Stimulated activated CD8-positive, alpha-beta memory T cell treated with anti-CD3 and anti-CD28 coated beads, Interleukin-7, amount 100 ng/mL, for 1 hour (primary cell): ENCODE results near the gene TCF3.
A peak's percentile ranks its signal among the peaks of the same experiment; 100 is the strongest.
"Not testable (repeated sequence)": the region's sequence is repeated elsewhere in the genome, so short reads cannot be mapped to it uniquely, and the experiment has no call there.

Source experiments
- DNase-seq, 2 donors: peaks; one replicate each; pipeline ENCODE4 v3.0.0-alpha.2; 2020; ENCODE audit warnings: low read depth in 2 of 2

The TCF3 gene

DNA sequence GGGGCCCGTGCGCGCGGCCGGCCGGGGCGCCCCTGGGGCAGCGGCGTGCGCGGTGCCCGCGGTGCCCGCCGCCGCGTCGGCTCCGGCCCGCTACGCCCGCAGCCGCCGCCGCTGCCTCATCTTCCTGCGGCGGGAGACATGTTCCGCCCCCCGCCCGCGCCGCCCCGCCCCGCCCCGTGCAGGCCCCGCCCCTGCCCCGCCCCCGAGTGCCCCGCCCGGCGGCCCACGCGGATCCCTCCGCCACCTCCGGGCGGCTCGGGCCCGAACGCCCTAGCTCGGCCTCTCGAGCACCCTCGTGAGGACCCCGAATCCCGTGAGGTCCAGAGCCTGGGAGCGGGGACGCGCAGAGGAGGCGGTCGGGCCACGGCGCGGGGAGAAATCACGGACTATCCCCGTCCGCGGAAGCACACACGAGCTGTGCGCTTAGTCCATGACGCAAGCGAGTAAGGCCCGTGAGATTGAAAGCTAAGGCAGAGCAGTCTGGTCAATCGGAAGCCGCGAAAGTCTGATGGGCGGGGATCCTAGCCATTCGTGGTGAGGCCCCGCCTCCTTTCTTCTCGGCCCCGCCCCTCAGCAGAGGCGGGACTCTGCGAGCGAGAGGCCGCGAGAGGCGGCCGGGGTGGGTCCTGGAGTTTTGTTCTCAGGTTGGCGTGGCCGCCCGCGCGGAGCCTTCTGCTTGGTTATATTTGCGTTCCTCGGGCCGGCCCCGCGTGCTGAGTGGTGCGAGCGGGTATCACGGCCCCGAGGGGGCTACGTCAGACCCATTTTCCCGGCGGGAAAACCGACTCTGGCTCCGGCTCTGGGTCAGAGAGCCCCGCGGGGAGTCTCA, at the start of gene TCF3:
TCF3 (minus strand) TSS at position 145 of the 829 bp plus-strand sequence. CDS start 2,367 bp downstream, outside the sequence.
- DNase-seq, result peak; percentile 97 to 98

DNA sequence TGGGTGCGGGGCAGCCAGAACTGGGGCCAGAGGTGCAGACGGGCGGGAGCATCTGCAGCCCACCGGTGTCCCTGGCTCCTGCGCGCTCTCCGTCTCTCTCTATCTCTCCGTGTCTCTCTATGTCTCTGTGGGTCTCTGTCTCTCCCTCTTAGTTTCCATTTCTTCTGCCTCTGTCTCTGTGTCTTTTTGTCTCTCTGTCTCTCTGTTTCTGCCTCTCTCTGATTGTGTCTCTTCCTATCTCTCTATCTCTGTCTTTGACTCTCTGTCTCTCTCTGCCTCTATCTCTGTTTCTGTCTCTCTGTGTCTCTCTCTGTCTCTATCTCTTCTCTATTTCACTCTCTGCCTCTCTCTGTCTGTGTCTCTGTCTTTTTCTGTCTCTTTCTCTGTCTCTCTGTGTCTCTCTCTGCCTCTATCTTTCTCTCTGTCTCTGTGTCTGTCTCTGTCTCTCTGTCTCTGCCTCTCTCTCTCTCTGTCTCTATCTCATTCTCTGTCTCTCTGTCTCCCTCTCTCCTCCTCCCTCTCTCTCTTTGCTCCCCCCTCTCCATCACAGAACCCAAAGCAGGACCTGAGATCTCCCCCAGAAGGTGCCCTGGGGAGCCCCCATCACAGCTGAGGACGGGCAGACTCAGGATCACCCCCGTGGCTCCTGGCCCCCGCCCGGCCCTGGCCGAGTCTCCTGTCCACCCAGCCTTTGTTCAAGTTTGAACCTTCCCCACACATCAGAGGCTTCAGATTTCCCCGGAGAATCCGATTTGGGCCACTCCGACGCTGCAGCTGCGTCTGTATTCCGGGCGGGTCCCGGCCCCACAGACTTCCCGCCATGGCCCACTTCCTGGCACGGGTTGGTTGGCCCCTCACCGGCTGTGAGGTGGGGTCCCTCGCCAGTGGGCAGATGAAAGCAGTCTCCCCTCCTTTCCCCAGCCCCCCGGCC, 48.6 kb upstream of the TCF3 start:
- DNase-seq, result no peak

DNA sequence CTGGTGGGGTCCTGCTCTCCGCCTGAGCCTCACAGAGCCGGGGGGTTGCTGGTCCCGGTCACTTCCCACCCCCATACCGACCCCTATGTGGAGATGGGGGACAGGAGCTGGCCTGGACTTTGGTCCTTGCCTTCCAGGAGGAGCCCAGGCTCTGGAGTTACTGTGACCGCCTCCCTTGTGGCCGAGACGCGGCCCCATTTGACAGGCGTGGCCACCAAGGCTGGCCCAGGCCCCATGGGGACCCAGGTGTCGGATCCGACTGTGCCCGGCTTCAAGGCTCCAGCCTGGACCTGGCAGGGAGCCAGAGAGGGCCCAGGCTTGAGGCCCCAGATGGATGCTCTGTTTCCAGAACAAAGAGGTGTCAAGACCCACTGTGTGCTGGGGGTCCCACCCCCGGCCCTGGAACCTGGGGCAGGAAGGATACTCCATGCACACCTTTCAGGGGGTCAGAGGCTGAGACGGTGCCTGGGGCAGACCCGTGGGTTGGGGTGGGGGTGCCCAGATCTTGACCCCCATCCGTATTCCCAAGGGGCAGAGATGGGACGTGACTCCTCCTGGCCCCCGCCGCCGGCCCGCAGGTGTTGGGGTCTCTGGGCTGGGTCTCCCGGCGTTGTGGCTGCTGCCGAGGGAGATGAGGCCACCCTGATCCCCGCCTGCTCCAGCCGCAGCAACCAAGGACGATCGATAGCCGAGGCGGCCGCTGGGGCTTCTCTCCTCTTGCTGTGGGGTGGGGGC, 47.8 kb upstream of the TCF3 start:
- DNase-seq, result no peak

DNA sequence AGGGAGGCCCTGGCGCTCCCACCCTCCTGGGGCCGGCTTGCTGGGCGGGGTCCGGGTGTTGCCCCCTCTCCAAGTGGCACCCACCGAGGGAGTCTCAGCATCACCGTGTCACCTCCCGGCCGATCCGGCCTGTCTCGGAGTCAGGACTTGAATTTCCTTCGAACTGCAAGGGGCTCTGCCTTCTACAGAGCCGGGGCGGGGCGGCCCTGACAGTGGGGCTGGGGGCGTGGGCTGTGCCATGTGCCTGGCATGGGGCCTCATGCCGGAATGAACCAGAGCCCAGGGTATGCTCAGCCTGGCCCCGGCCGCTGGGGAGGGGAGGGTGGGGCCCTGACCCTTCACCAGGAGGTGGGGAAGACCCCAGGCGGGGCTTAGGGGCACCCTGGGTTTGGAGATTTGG, 47.0 kb upstream of the TCF3 start:
- no peak for DNase-seq

DNA sequence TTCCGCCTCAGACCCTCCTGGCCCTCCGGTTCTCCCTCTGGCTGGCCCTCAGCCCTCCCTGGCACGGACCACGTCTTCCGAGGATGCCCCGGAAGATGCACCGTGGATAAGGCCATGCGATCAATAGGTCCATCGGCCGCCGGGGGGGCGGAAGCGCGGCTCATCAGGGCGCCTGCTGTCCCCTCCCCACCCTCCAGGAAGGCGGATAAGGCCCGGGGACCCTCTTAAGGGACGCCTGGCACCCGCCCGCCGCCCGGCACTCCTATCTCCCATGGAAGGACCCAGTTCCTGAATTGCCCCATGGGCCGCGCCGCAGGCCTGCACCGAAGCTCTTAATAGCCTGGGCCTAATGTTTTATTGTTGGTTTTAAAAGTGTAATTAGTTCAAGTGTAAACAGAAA, 46.2 kb upstream of the TCF3 start:
- no peak for DNase-seq

DNA sequence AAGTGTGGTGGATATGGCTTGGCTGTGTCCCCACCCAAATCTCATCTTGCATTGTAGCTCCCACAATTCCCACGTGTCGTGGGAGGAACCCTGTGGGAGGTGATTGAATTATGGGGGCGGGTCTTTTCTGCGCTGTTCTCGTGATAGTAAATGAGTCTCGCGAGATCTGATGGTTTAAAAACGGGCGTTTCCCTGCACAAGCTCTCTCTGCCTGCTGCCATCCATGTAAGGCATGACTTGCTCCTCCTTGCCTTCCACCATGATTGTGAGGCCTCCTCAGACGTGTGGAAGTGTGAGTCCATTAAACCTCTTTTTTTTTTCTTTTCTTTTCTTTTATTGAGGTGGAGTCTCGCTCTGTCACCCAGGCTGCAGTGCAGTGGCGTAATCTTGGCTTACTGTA, 43.1 kb upstream of the TCF3 start:
- not testable (repeated sequence) for DNase-seq

DNA sequence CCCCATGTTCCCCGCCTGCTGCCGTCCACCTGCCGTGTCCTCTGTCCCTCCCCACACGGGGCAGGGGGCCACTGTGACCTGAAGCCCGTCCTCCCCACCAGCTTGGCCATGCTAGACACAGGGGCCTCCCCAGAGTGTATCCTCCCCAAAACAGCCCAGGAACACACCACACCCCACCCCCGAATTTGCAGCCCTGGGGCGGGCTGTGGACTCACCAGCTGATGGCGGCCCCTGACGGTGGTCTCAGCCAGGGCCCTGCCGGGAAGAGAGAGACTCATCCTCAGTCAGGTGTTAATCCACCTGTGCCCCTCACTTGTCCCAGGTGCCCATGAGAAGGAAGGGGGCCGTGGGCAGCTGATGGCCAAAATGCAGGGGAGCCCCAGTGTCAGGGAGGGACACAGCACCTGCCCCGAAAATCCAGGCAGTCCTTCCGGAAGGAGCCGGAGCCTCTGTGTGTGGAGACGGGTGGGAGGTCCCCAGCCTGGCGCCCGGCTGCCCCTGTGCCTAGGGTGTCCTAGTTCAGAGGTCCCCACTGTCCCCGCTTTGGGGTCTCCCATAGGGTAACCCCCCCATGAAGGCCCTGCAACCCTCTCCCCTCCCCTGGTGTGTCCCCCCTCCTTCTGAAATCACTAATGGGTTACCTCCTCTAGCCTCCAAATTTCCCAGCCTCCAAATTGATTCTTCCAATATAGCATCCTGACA, 39.3 kb upstream of the TCF3 start:
- DNase-seq, result no peak

DNA sequence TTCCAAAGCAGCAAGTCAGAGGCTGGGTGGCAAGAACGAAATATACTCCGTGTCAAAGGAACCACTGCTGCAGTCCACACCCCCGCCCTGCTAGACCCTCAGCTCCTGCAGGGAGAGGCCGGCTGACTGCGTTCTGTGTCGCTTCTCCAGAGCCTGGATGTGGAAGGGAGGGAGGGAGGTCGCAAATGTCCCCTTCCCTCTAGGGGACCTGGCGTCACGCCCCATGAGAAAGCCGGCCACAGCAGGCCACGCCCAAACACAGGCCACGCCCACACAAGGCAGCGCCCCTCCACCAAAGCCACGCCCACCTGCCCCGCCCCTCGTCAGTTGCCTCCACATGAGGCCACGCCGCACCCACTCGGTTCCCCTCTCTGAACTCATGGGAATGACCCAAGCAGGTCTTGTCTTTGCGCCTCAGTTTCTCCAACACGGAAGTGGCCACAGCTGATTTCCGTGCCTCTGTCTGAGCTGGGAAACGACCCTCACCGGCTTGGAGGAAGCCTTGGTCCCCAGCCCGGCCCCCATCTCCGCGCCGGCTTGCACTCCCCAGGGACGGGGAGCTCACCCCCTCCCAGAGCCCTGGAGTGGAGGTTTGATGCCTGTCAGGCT, 38.4 kb upstream of the TCF3 start:
- DNase-seq, result peak in 1 of 2 donors; percentile 15

DNA sequence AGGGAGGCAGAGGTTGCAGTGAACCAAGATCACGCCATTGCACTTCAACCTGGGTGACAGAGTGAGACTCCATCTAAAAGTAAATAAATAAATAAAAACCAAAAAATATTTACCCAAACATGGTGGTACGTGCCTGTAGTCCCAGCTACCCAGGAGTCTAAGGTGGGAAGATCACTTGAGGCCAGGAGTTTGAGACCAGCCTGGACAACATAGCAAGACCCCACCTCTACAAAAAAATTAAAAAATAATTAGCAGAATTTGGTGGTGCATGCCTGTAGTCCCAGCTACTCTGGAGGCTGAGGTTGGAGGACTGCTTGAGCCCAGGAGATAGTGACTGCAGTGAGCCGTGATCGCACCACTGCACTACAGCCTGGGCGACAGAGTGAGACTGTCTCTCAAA, 33.4 kb upstream of the TCF3 start:
- DNase-seq, result not testable (repeated sequence)

DNA sequence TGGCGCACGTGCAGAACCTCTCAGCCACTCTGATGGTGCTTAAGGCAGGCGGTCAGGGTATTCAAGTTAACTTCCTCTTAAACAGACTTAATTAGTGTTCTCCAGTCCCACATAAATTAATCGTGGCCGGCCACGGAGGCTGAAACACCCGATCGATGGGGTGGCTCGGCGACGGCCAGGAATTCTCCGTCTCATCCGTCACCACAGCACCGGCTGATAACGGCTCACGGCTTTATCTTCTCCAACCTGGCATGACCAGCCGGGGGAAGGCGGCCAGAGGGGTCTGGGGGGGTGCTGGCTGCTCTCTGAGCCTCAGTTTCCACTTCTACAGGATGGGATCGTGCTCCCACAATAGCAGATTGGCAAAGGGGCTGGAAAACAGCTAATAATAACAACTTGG, 32.6 kb upstream of the TCF3 start:
- DNase-seq, result no peak

DNA sequence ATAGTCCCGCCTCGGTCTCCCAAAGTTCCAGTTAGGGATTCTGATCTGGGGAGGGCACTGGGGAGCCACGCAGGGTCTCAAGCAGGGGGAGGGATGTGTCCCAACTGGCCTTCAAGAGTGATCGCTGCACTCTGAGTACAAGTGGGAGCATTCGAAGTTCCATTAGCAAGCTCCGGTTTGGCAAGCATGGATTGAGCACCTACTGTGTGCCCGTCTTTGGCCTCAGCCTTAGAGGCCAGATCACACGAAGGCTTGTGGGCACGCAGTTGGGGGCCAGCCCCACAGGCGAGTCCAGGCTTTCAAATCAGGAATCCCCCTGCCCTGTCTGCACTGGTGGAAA, 32.1 kb upstream of the TCF3 start:
- DNase-seq, result no peak

DNA sequence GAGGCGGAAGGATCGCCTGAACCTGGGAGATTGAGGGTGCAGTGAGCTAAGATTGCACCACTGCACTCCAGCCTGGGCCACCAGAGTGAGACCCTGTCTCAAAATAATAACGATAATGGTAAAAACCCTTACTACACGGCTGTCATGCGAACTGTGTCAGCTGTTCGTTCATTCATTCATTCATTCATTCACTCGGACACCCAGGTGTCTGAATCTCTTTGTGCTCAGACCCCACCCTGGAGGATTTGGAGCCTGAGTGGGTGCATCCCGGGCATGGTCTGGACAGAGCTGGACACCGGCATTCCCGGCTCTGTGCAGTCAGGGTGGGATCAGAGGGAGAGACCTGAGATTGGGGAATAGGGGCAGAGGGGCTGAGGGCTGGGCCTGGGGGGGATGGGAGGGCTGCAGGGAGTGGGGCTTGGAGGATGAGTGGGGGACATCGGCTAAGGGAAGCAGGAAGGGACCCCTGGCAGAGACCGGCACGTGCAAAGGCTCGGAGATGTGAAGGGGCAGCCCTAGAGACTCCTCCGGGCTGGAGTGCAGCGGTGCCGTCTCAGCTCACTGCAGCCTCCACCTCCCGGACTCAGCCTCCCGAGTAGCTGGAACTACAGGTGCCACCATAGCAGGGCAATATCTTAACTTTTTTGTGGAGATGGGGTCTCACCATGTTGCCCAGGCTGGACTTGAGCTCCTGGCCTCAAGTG, 31.6 kb upstream of the TCF3 start:
- DNase-seq, result no peak

DNA sequence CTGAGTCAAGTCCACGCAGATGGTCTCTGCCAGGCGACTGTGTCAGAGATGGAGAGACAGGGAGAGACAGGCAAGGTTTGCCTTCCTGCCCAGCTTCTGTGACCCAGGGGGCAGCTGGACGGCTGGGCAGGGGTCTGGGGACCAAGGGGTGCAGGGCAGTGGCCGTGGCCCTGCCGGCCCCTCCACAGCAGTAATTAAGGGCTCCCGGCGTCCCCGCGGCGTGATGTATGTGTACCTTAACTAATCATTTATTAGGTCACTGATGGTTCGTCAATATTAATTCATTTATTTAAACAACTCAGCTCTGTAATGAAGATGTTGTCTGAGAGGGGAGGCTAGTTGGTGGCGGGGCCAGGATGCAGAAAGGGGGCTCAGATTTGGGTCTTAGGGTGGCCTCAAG, 28.6 kb upstream of the TCF3 start:
- no peak for DNase-seq

DNA sequence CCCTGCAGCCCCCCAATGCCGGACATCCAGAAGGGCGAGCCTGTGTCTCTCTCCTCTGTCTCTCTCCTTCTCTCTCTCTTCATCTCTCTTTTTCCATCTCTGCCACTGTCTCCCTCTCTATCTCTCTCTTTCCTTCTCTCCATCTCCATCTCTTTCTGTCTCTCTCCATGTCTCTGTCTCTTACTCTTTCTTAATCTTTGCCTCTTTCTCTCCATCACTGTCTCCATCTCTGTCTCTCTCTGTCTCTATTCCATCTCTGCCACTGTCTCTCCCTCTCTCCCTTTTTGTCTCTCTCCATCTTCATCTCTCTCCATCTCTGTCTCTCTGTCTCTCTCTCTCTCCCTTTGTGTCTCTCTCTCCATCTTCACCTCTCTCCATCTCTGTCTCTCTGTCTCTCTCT, 25.7 kb upstream of the TCF3 start:
- no peak for DNase-seq

DNA sequence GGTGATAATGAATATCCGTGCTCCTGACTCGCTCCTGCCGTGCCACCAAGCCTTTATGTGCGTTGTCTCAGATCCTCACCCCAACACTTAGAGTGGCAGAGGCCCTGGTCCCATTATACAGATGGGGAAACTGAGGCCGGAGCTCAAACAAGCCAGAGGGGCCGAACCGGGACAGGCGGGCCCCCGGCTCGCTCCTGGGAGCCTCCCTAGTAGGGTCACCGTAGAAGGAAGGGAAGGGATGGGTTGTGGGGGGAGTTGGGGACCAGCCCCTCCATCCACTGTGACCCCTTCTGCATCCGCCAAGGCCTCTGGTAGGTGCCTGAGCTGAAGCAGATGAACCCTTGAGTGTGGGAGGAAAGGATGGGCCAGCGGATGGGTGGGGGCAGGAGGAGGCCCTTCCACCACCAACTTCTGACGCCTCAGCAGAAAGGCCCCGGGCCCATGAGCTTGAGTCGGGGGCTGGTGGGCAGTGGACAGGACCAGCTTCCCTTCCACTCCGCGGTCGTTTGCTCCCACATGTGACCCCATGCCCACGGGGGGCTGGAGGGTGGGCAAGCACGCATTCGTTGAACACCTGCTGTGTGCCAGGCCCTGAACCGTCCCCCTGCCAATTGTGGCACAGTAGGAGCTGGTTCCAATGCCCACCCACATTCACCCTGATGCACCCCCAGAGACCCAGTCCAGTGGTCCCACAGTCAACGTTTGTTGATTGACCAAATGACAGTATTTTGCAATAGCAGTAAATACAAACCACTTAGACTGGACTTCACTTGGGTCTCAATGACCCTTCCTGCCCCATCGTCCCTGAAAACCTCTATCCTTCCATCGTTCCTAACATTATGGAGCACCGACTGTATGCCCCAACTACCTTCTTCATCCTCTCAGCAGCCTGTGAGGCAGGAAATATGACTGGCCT, 24.2 kb upstream of the TCF3 start:
- no peak for DNase-seq

DNA sequence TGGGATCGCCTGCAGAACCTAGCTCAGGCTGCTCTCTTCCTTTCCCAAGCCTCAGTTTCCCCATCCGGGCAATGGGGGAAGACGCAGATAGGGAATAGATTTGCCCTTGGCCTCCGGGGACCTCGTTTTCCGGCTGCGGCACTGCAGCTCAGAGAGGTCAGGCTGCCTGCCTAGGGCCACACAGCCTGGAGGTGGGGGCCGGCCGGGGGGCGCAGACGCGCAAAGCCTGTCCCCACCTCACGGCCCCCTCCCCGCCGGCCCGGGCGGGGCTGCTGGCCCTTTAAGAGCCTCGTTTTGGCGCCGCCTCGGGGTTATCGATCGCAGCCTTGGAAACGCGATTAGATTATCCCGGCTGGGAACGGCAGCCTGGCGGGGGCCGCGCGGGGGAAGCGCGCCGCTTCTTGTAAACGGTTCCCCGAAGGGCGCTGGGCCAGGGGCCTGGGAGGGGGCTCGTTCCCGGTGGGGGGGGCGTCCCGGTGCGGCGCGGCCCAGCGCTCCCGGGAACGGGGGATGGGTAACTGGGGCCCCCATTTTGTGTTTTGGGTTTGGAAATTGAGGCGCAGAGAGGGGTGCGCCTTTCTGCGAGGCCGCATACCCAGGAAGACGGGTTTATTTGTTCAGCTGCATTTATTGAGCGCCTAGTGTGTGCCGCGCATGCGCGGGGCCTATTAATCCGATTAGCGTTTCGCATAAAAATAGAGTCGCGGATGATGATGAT, 23.4 kb upstream of the TCF3 start:
- DNase-seq, result no peak

DNA sequence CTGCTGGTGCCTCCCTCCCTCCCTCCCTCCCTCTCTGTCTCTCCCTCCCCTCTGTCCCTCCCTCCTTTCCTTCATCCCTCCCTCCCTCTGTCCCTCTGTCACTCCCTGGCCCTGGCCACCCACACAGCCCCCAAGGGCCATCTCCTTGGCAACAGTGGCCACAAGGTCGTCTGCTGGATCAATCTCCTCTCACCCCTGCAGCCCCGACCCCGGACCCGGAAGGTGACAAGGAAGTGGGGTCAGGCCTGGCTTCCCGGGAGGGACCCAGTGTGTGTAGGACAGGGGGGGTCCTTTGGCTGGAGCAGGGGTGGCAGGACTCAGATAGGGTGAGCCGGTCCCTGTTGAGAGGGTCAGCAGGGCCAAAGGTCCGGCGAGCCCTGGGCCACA, 21.9 kb upstream of the TCF3 start:
- DNase-seq, result no peak

DNA sequence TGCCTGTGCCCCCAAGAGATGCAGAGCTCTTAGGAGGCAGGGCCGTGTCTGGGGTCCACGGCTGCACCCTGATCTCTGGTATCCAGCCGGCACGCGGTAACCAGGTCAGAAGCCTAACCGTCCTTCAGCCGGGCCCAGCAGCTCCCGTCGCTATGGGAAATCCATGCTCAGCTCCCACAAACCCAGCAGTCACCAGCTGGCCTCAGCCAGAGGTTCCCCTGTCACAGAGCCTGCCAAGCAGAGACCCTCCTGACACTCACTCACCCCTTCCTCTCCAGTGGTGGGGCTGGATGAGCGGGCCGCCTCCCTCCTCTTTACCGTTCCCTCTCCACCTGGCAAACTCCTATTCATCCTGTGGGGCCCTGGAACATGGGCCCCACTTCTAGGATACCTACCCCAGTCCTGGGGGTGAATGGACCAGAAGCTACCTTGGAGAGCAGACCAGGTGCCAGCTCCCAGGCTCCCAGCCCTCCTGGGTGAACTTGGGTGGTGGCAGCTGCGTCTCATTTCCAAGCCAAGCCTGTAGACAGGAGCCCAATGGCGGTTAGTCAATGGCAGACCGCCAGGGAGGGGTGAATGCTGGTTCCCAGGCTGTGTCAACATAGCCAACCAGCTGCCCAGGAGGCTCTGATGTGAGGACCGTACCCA, 21.4 kb upstream of the TCF3 start:
- no peak for DNase-seq
